GM10266 (cell line): ENCODE measurements around the gene GPR183.

Experiments used
- DNase-seq: peaks from one replicate; pipeline ENCODE4 v3.0.0; 2012; ENCODE audit errors: extremely low spot score
- TF ChIP-seq, protein P1 (sequence below): IDR thresholded peaks from 2 replicates; pipeline ENCODE4 v1.5.1; 2012; ENCODE audit warnings: mild to moderate bottlenecking, low read depth; ENCODE audit not compliant: control insufficient read depth, insufficient read depth; ENCODE audit errors: missing control alignments

Gene GPR183

DNA sequence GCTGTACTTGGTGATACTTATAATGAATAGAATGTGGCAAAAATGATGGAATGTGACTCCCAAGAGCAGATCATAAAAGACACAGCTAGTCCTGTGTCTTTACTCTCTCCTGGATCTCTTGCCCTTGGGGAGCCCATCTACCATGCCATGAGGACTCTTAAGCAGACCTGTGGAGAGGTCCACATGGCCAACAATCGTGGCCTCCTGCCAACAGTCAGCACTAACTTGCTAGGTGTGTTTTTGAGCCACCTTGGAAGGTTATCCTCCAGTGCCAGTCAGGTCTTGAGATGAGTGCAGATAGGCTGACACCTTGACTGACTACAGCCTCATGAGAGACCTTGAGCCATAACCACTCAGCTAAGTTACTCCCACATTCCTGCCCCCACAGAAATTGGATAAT lies 22.3 kb upstream of the GPR183 start:
- no peak for DNase-seq
- TF ChIP-seq, protein P1, sequence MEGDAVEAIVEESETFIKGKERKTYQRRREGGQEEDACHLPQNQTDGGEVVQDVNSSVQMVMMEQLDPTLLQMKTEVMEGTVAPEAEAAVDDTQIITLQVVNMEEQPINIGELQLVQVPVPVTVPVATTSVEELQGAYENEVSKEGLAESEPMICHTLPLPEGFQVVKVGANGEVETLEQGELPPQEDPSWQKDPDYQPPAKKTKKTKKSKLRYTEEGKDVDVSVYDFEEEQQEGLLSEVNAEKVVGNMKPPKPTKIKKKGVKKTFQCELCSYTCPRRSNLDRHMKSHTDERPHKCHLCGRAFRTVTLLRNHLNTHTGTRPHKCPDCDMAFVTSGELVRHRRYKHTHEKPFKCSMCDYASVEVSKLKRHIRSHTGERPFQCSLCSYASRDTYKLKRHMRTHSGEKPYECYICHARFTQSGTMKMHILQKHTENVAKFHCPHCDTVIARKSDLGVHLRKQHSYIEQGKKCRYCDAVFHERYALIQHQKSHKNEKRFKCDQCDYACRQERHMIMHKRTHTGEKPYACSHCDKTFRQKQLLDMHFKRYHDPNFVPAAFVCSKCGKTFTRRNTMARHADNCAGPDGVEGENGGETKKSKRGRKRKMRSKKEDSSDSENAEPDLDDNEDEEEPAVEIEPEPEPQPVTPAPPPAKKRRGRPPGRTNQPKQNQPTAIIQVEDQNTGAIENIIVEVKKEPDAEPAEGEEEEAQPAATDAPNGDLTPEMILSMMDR, result no peak

DNA sequence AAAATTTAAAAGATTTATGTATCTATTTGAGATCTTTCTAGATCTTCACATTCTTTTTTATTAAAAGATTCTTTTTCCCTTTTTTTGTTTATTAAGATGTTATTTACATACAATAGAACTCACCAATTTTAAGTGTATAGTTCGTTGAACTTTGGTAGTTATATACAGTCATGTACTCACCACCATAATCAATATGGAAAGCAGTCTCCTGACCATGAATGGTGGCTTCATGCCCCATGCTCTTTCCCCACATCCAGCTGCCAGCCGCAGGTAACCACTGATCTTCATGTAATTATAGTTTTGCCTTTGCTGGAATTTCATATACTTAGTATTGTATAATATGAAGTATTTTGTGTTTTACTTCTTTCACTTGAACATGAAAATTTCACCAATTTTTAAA lies 20.6 kb upstream of the GPR183 start:
- TF ChIP-seq, protein P1, result no peak
- DNase-seq, result no peak

DNA sequence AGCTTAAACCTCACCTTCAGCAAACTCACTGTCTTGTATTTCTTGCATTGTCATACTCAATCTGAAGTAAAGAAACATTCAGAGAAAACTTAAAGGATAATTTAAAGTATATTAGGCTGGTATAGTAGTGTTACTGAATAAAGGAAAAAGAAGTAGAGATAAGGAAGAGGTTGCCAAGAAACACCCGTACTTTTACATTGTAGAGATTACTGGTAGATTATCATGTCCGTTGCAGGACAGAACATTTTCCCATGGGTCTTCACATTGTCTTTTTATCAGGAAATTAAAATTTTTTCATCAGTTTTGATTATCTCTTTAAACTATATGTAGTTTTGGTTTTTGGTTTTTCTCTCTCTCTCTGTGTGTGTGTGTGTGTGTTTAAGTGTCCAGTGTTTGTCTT lies 19.9 kb upstream of the GPR183 start:
- TF ChIP-seq, protein P1, result no peak
- DNase-seq, result no peak

DNA sequence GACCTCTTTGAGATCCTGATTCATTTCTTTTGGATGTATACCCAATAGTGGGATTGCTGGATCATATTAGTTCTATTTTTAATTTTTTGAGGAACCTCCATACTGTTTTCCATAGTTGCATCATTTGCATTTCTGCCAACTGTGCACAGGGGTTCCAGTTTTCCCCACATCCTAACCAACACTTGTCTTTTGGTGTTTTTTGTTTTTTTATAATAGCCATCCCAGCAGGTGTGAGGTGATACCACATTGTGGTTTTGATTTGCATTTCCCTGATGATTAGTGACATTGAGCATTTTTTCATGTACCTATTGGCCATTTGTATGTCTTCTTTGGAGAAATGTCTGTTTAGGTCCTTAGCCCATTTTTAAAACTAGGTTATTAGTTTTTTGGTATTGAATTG lies 18.8 kb upstream of the GPR183 start:
- TF ChIP-seq, protein P1, result no peak
- no peak for DNase-seq

DNA sequence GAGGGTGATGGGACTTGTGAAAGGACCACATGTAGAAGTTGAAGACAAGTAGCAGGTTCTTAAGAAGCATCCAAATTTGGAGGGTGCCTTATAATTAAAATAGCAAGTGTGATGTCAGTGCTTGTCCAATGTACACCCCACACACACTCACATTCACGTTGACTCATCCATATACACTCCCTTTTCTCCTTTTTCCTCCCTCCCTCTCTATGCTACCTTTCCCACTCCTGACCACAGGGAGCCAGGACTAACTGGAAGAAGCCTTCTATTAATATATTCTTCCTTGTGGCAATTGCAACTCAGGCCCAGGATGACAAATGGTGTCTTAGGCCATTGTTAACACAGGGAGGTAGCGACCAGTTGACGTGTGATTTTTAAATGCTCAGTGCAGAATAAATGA lies 16.3 kb upstream of the GPR183 start:
- TF ChIP-seq, protein P1, result no peak
- DNase-seq, result no peak

DNA sequence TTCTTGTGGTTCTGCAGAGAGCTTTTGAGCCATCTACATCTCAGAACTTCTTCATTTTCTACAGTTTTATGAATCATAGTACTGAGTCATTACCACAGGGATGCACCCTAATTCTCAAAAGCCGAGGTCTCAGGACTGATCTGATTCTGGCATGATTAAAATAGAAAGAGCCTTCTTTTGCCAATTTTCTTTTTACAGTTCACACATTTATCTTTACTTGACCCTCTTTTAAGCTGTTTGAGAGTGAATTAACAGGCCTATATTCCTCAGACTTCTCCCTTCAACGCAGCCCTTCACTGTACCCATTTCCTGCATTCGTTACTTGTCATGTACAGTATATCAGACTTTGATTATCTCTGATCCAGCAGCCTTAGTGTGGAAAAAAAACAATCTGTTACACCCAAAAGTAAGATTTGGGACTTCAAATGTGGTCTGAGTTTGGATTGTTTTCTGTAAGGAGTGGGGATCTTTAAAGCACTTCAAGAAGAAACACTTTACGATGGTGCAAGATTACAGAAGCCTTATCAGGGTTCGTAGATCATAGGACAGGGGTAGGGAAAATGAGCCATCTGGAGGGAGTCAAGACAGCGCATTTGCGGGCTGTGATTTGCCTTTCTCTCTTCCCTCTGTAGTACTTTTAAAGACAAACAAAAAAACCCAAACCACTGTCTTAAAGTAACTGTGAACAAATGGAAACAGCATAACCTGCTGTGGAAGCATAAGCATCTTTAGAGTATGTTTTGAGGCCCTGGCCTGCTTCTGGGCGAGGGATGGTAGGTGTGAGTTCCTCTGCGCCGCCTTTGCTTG lies 15.3 kb upstream of the GPR183 start:
- TF ChIP-seq, protein P1, result no peak

DNA sequence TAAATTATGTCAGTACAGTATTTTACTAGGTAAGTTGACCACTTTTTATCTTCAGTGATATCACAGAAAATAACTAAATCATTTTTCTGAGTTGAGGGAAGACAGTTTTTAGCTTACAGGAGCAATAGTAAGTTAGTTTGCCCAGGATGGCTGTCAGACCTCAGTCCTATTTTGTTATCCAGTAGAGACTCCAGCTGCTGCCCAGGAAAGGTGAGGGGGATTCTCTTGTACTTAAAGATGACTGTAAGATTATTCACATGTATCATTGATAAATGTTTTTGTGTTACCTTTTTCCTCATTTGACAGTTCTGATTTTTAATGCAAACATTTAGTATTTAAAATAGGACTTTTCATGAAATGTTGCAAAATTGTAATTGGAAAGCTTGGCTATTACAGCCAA lies 14.5 kb upstream of the GPR183 start:
- TF ChIP-seq, protein P1, result no peak
- no peak for DNase-seq

More for the DNA sequence above, 15.3 kb upstream of the GPR183 start:
- peak; percentile 52 for DNase-seq
